Measurements from ENCODE around the gene GLI3. TPM values are rescaled to one million over a fixed set of nuclear protein-coding genes. Genes with fewer than 3 reads are reported as not detected.

Gene GLI3
- polyA plus RNA-seq, 2 of the 4 experiments (the other 2 are of a cell fraction), result 0.09 TPM; not detected in 1

DNA sequence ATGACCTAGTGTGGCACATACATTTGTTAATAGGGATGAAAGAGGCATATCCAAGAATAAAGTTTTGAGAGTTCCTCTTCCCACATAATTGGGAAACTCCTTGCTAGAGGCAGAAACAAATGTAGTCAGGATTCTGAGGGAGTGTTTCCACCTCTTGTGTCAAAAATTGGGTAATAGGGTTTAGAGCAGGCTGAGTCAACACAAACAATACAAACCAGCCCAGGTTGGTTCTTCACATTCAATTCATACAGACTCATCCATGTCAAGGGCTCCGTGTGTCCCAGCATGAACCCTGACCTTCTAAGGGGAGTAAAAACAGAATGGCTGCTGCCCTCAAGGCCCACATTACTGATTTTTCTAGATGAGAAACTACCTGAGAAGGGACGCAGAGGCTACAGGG lies 75.3 kb downstream of the GLI3 start (continued):
- TF ChIP-seq HOXB13 (CRISPR knock-in tag; IDR thresholded peaks at IDR 0.05; ENCODE audit: low read depth) (no peak), HDAC2 (IDR thresholded peaks at IDR 0.05) (no peak)

DNA sequence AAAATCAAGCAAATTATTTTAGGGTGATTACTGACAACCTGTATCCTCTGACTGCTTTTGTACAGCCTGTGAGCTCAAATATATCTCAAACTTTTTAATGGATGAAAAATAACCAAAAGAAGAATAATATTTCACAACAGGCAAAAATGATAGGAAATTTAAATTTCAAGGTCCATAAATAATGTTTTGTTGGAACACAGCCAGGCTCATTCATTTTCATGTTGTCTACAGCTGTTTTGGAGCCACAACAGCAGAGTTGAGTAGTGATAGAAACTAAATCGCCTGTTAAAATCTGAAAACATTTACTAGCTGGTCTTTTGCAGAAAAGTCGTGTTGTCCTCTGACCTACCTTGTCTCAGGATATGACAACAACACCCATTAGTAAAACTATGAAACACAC lies 75.9 kb downstream of the GLI3 start:
- no peak overlapping the region for H3K27ac ChIP-seq
- no peaks in the 10 kb centered on the region for H3K9me3 ChIP-seq
- H3K4me3 ChIP-seq, result no peak overlapping the region
- DNase-seq (ENCODE audit: low read depth in 1 of 2, low spot score in 1 of 2) (no peak), FAIRE-seq (no peak), ATAC-seq (no peak)
- ChIA-PET CTCF (interaction anchor here (0.9 kb wide), 1 partner anchor 16 kb away, joined by 3 read pairs; no protein-coding TSS in a partner anchor), POLR2A (no interaction called here)
- 20% methylated on average over 2 of the region's 2 CpGs for WGBS (ENCODE audit: missing lambda C conversion rate)
- H3K4me1 ChIP-seq, result no peaks in the 10 kb centered on the region
- H3K4me2 ChIP-seq, result no peak overlapping the region
- no peak for TF ChIP-seq ZC3H11A (IDR thresholded peaks at IDR 0.05)
- TF ChIP-seq, protein P1, sequence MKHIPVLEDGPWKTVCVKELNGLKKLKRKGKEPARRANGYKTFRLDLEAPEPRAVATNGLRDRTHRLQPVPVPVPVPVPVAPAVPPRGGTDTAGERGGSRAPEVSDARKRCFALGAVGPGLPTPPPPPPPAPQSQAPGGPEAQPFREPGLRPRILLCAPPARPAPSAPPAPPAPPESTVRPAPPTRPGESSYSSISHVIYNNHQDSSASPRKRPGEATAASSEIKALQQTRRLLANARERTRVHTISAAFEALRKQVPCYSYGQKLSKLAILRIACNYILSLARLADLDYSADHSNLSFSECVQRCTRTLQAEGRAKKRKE (CRISPR knock-in tag; IDR thresholded peaks at IDR 0.05; ENCODE audit: low read depth), result no peak
- no peak for TF ChIP-seq KDM5A (IDR thresholded peaks at IDR 0.05)
- TF ChIP-seq, protein P2, sequence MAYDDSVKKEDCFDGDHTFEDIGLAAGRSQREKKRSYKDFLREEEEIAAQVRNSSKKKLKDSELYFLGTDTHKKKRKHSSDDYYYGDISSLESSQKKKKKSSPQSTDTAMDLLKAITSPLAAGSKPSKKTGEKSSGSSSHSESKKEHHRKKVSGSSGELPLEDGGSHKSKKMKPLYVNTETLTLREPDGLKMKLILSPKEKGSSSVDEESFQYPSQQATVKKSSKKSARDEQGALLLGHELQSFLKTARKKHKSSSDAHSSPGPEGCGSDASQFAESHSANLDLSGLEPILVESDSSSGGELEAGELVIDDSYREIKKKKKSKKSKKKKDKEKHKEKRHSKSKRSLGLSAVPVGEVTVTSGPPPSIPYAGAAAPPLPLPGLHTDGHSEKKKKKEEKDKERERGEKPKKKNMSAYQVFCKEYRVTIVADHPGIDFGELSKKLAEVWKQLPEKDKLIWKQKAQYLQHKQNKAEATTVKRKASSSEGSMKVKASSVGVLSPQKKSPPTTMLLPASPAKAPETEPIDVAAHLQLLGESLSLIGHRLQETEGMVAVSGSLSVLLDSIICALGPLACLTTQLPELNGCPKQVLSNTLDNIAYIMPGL (CRISPR knock-in tag; IDR thresholded peaks at IDR 0.05; ENCODE audit: borderline replicate concordance), result no peak
- no peak for TF ChIP-seq EHF (CRISPR knock-in tag; IDR thresholded peaks at IDR 0.05)

DNA sequence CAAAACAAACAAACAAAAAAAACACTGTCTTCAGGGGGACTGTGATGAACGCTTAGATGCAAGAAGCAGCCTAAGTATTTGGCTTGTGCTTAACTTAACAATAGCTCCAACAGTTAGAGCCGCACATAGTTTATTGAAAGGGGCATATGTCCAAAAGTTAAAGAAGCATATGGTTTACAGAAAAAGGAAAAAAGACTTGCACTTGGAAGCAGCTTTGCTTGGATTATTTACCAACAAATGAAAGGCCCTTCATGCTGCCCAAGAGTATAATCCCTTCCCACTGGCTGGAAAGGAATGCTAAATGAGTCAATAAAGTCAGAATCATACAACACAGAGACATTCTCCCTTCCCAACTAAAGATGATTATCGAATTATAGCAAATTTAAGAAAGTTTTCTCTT lies 77.9 kb downstream of the GLI3 start:
- TF ChIP-seq PHF8 (IDR thresholded peaks at IDR 0.05; ENCODE audit: borderline replicate concordance, low read depth) (no peak), RAD21 (conservative IDR thresholded peaks at IDR 0.05 in 1 of 2, IDR thresholded peaks at IDR 0.05 in 1 of 2) (no peak), CBX2 (IDR thresholded peaks at IDR 0.05; ENCODE audit: borderline replicate concordance, low read depth) (no peak), RNF2 (IDR thresholded peaks at IDR 0.05; ENCODE audit: borderline replicate concordance, low read depth) (no peak), MYC (IDR thresholded peaks at IDR 0.05; ENCODE audit: borderline replicate concordance, low read length) (no peak), GATA3 (IDR thresholded peaks at IDR 0.05; ENCODE audit: borderline replicate concordance) (no peak), TFCP2L1 (CRISPR knock-in tag; IDR thresholded peaks at IDR 0.05) (no peak), JUNB (IDR thresholded peaks at IDR 0.05) (no peak)
- TF ChIP-seq, protein P3, sequence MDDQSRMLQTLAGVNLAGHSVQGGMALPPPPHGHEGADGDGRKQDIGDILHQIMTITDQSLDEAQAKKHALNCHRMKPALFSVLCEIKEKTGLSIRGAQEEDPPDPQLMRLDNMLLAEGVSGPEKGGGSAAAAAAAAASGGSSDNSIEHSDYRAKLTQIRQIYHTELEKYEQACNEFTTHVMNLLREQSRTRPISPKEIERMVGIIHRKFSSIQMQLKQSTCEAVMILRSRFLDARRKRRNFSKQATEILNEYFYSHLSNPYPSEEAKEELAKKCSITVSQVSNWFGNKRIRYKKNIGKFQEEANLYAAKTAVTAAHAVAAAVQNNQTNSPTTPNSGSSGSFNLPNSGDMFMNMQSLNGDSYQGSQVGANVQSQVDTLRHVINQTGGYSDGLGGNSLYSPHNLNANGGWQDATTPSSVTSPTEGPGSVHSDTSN (IDR thresholded peaks at IDR 0.05), result no peak

DNA sequence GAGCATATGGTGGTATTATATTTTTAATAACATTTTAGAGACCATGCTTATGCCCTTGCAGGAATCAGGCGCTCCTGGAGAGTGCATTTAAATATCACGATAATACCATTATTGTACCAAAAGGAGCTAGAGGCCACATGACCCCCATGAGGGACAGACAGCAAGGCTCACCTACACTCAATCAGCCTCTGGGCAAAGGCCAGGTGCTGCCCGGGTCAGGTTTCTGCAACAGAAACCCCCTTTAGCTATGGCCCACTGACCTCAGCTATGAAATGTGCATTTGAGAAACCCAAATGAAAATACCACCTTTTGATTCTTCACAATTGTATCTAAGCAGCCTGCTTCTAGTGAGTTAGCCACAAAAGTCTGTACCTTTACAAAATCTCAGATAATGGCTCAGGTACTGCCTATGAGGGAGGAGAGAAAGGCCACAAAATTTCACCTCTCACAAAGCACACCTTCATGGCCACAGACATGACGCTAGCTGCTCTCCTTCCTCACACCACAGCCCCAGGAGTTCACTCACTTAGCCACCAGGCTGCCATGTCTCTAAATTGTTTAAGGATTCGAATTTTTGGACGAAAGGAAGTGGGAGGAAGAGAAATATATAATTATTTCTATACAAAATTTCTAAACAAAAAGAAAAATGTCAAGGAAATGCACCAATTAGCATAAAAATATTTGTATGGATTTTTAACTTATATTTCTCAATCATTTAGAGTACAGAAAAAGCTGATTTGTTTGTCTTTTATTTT lies 79.9 kb downstream of the GLI3 start:
- 44% methylated on average over 6 of the region's 6 CpGs for WGBS (ENCODE audit: missing lambda C conversion rate)
- CTCF ChIA-PET, result interaction anchor here (1.4 to 1.7 kb wide), 2 partner anchors 10 to 216 kb away, joined by 4 to 5 read pairs; no protein-coding TSS in a partner anchor
- Histone ChIP-seq H3K4me1 (no peaks in the 10 kb centered on the region), H3K4me3 (no peak overlapping the region), H3K4me2 (no peak overlapping the region), H3K9me3 (no peaks in the 10 kb centered on the region), H3K27ac (no peak overlapping the region)
- no peak for DNase-seq (ENCODE audit: low read depth in 1 of 2, low spot score in 1 of 2)
- no peak for FAIRE-seq
- no peak for TF ChIP-seq HOXB13 (CRISPR knock-in tag; IDR thresholded peaks at IDR 0.05; ENCODE audit: low read depth)
- TF ChIP-seq RFX5 (IDR thresholded peaks at IDR 0.05), result no peak
- TF ChIP-seq HDAC2 (IDR thresholded peaks at IDR 0.05), result no peak
- no peak for TF ChIP-seq ZSCAN20 (CRISPR knock-in tag; IDR thresholded peaks at IDR 0.05)
- POLR2A ChIA-PET, result no interaction called here
- no peak for ATAC-seq

More for the DNA sequence above, 77.9 kb downstream of the GLI3 start:
- no peak overlapping the region for H3K27ac ChIP-seq
- ChIA-PET CTCF (no interaction called here), POLR2A (no interaction called here)
- H3K9me3 ChIP-seq, result no peaks in the 10 kb centered on the region
- WGBS (ENCODE audit: missing lambda C conversion rate), result 49% methylated on average over 3 of the region's 3 CpGs
- DNase-seq (ENCODE audit: low read depth in 1 of 2, low spot score in 1 of 2) (no peak), ATAC-seq (no peak), FAIRE-seq (no peak)
- H3K4me1 ChIP-seq, result no peaks in the 10 kb centered on the region
- H3K4me2 ChIP-seq, result no peak overlapping the region
- no peak overlapping the region for H3K4me3 ChIP-seq
